Lung microvascular endothelial cell (primary cell): ENCODE measurements around the gene ZNF266. TPM values are rescaled to one million over a fixed set of nuclear protein-coding genes. Genes with fewer than 3 reads are reported as not detected.

Experiments used
- total RNA-seq: library from RNA; depleted of rRNA; stranded (reverse); fragments of >200 nt; gene quantifications from 2 replicates; pipeline ENCODE4 v1.2.1, GENCODE V29; 2014

Gene ZNF266
- total RNA-seq, 1 donor from 2014 or later = 8.5 TPM

Other genes with a start within 250 kb of the ZNF266 start
- gene OR7D4, start 216.0 kb downstream of the ZNF266 start, total RNA-seq = not detected in 2 replicates
- not detected in 2 replicates for gene OR7E24, start 184.6 kb downstream of the ZNF266 start, total RNA-seq
- 3.9 and 5.6 TPM in 2 replicates for gene ZNF699, start 125.7 kb downstream of the ZNF266 start, total RNA-seq
- gene ZNF559, start 111.4 kb downstream of the ZNF266 start, total RNA-seq = 7.4 and 8.3 TPM in 2 replicates
- 0.44 and 0.60 TPM in 2 replicates for gene ZNF177, start 72.6 kb downstream of the ZNF266 start, total RNA-seq
- under 0.01 TPM in 2 replicates for gene ZNF560, start 63.0 kb upstream of the ZNF266 start, total RNA-seq
- gene ZNF426, start 103.1 kb upstream of the ZNF266 start, total RNA-seq = 12.0 and 14.5 TPM in 2 replicates
- 17.9 and 30.2 TPM in 2 replicates for gene ZNF121, start 148.9 kb upstream of the ZNF266 start, total RNA-seq
- gene ZNF561, start 185.7 kb upstream of the ZNF266 start, total RNA-seq = 17.0 and 25.0 TPM in 2 replicates
- gene ZNF562, start 239.5 kb upstream of the ZNF266 start, total RNA-seq = 9.8 and 27.2 TPM in 2 replicates